ENCODE results near the gene MRPS7. TPM values are rescaled to one million over a fixed set of nuclear protein-coding genes. Genes with fewer than 3 reads are reported as not detected.
A peak's percentile ranks its signal among the peaks of the same experiment; 100 is the strongest.
"Not testable (repeated sequence)": the region's sequence is repeated elsewhere in the genome, so short reads cannot be mapped to it uniquely, and the experiment has no call there.

MRPS7 gene
- total and polyA plus RNA-seq, 8 donors, result 11.3 to 34.0 (median 20.0) TPM

DNA sequence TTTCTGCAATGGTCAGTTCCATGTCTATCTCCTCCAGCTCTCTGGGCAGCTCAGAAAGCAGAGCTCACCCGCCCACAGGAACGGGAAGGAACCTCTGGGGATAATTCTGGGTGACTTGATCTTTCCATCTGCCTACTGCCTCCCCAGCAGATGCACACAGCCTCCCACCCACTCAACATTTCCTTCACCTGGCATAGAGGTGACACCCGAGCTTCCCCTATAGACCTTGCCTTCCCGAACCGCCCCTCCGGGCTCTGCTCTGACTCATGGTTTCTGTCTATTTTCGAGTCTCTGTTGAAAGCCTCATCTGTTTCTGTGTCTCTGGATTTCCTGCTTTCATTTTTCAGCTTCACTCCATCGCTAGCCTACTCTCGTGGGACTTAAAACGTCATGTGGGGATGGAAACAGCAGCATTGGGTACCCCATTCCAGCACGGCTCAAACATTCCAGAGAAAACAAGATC is 11.6 kb upstream of the MRPS7 start:
- no peaks in the 10 kb centered on the region for H3K27me3 ChIP-seq
- no peak for FAIRE-seq
- H3K4me1 ChIP-seq, result no peaks in the 10 kb centered on the region
- 75 to 79% methylated on average over 11 of the region's 11 CpGs for WGBS, 2 donors
- intact Hi-C loops (cut with DNase I), result no loop called here
- ATAC-seq, result peak in 3 of 4 donors; percentile 43 to 67 (median 49)
- no peaks in the 10 kb centered on the region for H3K9me3 ChIP-seq
- H3K36me3 ChIP-seq, result peaks cover under 1 to 14% (median 5%) of the 10 kb centered on the region in 3 donors
- no peak for DNase-seq
- no peak overlapping the region for H3K27ac ChIP-seq
- no peak overlapping the region for H3K4me3 ChIP-seq
- TF ChIP-seq, protein P1, sequence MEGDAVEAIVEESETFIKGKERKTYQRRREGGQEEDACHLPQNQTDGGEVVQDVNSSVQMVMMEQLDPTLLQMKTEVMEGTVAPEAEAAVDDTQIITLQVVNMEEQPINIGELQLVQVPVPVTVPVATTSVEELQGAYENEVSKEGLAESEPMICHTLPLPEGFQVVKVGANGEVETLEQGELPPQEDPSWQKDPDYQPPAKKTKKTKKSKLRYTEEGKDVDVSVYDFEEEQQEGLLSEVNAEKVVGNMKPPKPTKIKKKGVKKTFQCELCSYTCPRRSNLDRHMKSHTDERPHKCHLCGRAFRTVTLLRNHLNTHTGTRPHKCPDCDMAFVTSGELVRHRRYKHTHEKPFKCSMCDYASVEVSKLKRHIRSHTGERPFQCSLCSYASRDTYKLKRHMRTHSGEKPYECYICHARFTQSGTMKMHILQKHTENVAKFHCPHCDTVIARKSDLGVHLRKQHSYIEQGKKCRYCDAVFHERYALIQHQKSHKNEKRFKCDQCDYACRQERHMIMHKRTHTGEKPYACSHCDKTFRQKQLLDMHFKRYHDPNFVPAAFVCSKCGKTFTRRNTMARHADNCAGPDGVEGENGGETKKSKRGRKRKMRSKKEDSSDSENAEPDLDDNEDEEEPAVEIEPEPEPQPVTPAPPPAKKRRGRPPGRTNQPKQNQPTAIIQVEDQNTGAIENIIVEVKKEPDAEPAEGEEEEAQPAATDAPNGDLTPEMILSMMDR (IDR thresholded peaks at IDR 0.05), result no peak

DNA sequence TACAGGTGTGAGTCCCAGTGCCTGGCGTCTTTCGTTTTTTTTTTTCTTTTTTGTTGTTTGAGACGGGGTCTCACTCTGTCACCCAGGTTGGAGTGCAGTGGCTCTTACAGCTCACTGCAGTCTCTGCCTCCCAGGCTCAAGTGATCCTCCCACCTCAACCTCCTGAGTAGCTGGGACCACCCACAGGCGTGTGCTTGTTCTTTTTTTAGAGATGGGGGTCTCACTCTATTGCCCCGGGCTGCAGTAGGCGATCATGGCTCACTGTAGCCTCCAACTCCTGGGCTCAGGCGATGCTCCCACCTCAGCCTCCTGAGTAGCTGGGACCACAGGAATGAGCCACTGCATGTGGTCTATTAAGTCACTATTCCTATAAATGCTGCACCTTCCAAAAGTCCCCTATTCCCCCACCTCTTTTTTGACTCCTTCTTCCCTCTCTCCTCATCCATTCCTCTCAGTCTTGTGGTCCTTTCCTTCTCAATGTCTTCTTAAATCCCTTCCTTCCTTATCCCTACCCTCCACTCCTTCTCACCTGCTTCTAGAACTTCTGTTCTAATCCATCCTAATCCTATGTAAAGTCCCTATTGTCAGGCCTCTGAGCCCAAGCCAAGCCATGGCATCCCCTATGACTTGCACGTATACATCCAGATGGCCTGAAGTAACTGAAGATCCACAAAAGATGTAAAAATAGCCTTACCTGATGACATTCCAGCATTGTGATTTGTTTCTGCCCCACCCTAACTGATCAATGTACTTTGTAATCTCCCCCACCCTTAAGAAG is 9.5 kb upstream of the MRPS7 start:
- ATAC-seq, result no peak
- no peak for FAIRE-seq
- WGBS, 2 donors, result 86 to 87% methylated on average over 8 of the region's 8 CpGs

DNA sequence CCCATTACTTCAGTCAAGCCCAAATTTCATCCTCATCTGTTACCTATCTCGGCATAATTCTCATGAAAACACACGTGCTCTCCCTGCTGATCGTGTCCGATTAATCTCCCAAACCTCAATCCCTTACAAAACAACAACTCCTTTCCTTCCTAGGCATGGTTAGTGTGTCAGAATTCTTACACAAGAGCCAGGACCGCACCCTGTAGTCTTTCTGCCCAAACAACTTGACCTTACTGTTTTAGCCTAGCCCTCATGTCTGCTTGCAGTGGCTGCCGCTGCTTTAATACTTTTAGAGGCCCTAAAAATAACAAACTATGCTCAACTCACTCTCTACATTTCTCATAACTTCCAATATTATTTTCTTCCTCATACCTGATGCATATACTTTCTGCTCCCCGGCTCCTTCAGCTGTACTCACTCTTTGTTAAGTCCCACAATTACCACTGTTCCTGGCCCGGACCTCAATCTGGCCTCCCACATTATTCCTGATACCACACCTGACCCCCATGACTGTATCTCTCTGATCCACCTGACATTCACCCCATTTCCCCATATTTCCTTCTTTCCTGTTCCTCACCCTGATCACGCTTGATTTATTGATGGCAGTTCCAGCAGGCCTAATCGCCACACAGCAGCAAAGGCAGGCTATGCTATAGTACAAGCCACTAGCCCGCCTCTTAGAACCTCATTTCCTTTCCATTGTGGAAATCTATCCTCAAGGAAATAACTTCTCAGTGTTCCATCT is 5.6 kb upstream of the MRPS7 start:
- intact Hi-C loops (cut with DNase I); ATAC-seq: not testable (repeated sequence)

More for the DNA sequence above, 9.5 kb upstream of the MRPS7 start:
- DNase-seq, result no peak
- H3K4me3 ChIP-seq, result no peak overlapping the region
- H3K36me3 ChIP-seq, result no peaks in the 10 kb centered on the region
- H3K27me3 ChIP-seq, result no peaks in the 10 kb centered on the region
- intact Hi-C loops (cut with DNase I), result no loop called here
- no peaks in the 10 kb centered on the region for H3K4me1 ChIP-seq
- TF ChIP-seq, protein P1 (IDR thresholded peaks at IDR 0.05), result no peak
- no peak overlapping the region for H3K27ac ChIP-seq
- H3K9me3 ChIP-seq, result no peaks in the 10 kb centered on the region

DNA sequence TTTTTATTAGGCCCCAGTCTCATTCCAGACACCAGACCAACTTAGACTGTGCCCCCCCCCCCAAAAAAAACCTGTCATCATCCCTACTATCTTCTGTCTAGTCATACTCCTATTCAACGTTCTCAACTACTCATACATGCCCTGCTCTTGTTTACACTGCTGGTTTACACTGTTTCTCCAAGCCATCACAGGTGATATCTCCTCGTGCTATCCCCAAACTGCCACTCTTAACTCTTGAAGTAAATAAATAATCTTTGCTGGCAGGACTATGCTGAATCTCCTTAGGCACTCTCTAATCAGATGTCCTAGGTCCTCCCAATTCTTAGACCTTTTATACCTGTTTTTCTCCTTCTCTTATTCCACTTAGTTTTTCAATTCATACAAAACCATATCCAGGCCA is 4.5 kb upstream of the MRPS7 start:
- H3K27me3 ChIP-seq; H3K36me3 ChIP-seq; H3K27ac ChIP-seq; H3K4me1 ChIP-seq; H3K4me3 ChIP-seq; FAIRE-seq; intact Hi-C loops (cut with DNase I); H3K9me3 ChIP-seq; ATAC-seq; DNase-seq: not testable (repeated sequence)
- 12 to 14% methylated on average over 2 of the region's 2 CpGs for WGBS, 2 donors

More for the DNA sequence above, 5.6 kb upstream of the MRPS7 start:
- DNase-seq, H3K36me3 ChIP-seq, H3K4me3 ChIP-seq, H3K27ac ChIP-seq, H3K27me3 ChIP-seq, H3K9me3 ChIP-seq, H3K4me1 ChIP-seq, FAIRE-seq: not testable (repeated sequence)
- WGBS, 2 donors, result 75 to 80% methylated on average over 11 of the region's 11 CpGs

DNA sequence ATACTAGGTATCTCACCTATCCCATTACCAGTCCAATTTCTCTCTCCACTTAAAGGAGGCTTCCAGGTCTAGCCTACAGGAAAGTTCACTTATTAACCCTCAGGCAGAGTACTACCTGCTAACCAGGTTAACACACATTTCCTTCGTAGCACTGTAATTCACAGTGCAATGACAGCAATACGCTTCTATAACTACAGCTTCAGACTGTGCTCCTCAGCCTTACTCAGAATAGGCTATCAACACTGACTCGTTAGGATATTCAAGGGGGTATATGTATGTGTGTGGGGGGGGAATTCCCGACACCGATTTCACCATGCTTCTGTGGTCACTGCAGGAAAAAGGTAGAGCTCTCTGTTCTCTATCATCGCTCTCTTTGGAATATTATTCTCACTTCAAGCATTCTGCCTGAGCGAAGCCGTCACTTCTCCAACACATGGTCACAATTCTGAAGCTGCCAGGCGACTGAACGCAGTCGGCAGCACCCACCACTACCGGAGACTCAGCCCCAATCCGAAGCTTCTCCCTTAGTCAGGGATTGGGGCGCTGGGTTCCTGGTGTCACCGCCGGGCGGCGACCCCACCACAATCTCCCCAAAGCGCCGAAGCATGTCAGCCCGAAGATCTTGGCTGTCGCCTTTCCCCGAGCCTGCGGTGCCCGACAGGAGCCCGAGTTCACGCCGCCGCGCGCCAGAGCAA is 891 bp upstream of the MRPS7 start:
- intact Hi-C loops (cut with DNase I), result no loop called here
- Histone ChIP-seq H3K4me1 (peaks cover 8 to 17% (median 10%) of the 10 kb centered on the region in 3 donors), H3K4me3 (peak overlapping the region; percentile 98 to 100 (median 100)), H3K27ac (peak overlapping the region; percentile 96 to 99 (median 98)), H3K9me3 (no peaks in the 10 kb centered on the region), H3K36me3 (peaks cover under 1 to 10% (median under 1%) of the 10 kb centered on the region in 3 donors), H3K27me3 (no peaks in the 10 kb centered on the region)
- 1% methylated on average over 31 of the region's 31 CpGs for WGBS, 2 donors
- FAIRE-seq (no peak), DNase-seq (no peak), ATAC-seq (peak in 2 of 4 donors; percentile 1 to 3)
- TF ChIP-seq, protein P1 (IDR thresholded peaks at IDR 0.05), result no peak
